K562 (cell line): ENCODE data around the gene CCDC34. TPM values are rescaled to one million over a fixed set of nuclear protein-coding genes. Genes with fewer than 3 reads are reported as not detected.
A peak's percentile ranks its signal among the peaks of the same experiment; 100 is the strongest.

ENCODE experiments used
- ATAC-seq: fragments of 200-7000 bp; cut with Tn5 transposase; 3 replicates; pipeline ENCODE4 v1.9.1; 2020; ENCODE audit warnings: moderate library complexity
- BruUV-seq: library from RNA; stranded (reverse); fragments of 400-500 nt; replicated peaks from 2 replicates; lab custom pipeline; 2021; lab: Mats Ljungman, UMichigan
- CTCF ChIA-PET: fragments of 300-600 bp; formaldehyde crosslinking; extraction: SDS; loops from one replicate; lab custom pipeline; 2021; ENCODE audit warnings: low intra/inter-chr PET ratio; lab: Yijun Ruan, JAX
- POLR2A ChIA-PET: fragments of 300-600, 350-650 bp; sonication (Branson Sonifier 250); formaldehyde crosslinking; extraction: SDS; loops from one replicate; lab custom pipeline; 2021; ENCODE audit warnings: antibody characterized with exemption, inconsistent platforms; lab: Yijun Ruan, JAX
- DNase-seq, 4 experiments: peaks; one replicate each; pipeline versions ENCODE4 v3.0.0 to v3.0.0-alpha.2; 2011 to 2018; ENCODE audit warnings: low spot score in 3 of 4, mixed read lengths in 3 of 4; ENCODE audit errors: extremely low read depth in 1 of 4
- FAIRE-seq: peaks from 2 replicates; lab custom pipeline; 2011; peaks lifted over from hg19 to GRCh38; lab: Jason Lieb, UNC
- H2AFZ ChIP-seq: 2 replicates; pipeline ENCODE4 v1.6.0; 2011; ENCODE audit warnings: low read depth, low read length, control low read depth, inconsistent platforms
- H3K27ac ChIP-seq: fragments of 200-600 bp; 3 replicates; pipeline ENCODE4 v1.8.0; 2011; ENCODE audit warnings: low read depth, mild to moderate bottlenecking, control low read depth, inconsistent platforms, low read length, moderate library complexity, mixed read lengths; ENCODE audit errors: extremely low read depth
- H3K27me3 ChIP-seq, 2 experiments: fragments of 300-600 bp in 1 of 2; 2 replicates in 1 of 2; 3 replicates in 1 of 2; pipeline versions ENCODE4 v1.6.0 to v1.8.0; 2011; ENCODE audit warnings: inconsistent platforms in 2 of 2, low read length in 2 of 2, mild to moderate bottlenecking in 1 of 2, mixed read lengths in 1 of 2, moderate library complexity in 1 of 2; ENCODE audit not compliant: control insufficient read depth in 2 of 2, insufficient read depth in 2 of 2
- H3K36me3 ChIP-seq: fragments of 300-600 bp; 3 replicates; pipeline ENCODE4 v1.8.0; 2011; ENCODE audit warnings: mild to moderate bottlenecking, low read length, inconsistent platforms; ENCODE audit not compliant: control insufficient read depth, insufficient read depth
- H3K4me1 ChIP-seq, 2 experiments: fragments of 200-600 bp in 1 of 2; replicated peaks in 1 of 2; 2 replicates in 1 of 2; 3 replicates in 1 of 2; pipeline versions ENCODE4 v1.5.1 to v1.8.0; 2011; ENCODE audit warnings: inconsistent platforms in 2 of 2, low read length in 2 of 2, mild to moderate bottlenecking in 1 of 2, mixed read lengths in 1 of 2, moderate library complexity in 1 of 2; ENCODE audit not compliant: control insufficient read depth in 2 of 2, insufficient read depth in 2 of 2
- H3K4me2 ChIP-seq: 2 replicates; pipeline ENCODE4 v1.6.1; 2011; ENCODE audit warnings: low read length, control low read depth, inconsistent platforms, mixed read lengths; ENCODE audit not compliant: insufficient read depth
- H3K4me3 ChIP-seq: fragments of 200-600 bp; sonication (generic), shearing (Covaris generic); 2 replicates; pipeline ENCODE4 v1.5.1; 2016; ENCODE audit warnings: control low read depth, inconsistent platforms
- H3K79me2 ChIP-seq: fragments of 200-600 bp; 3 replicates; pipeline ENCODE4 v1.8.0; 2011; ENCODE audit warnings: low read length, inconsistent platforms; ENCODE audit not compliant: control insufficient read depth, insufficient read depth
- H3K9ac ChIP-seq, 2 experiments: 2 replicates each; pipeline versions ENCODE4 v1.6.0 to v1.6.1; 2011; ENCODE audit warnings: low read depth in 2 of 2, low read length in 2 of 2, control low read depth in 1 of 2, inconsistent platforms in 1 of 2, mild to moderate bottlenecking in 1 of 2, mixed read lengths in 1 of 2; ENCODE audit not compliant: insufficient read depth in 1 of 2
- H3K9me1 ChIP-seq: one replicate; pipeline ENCODE4 v1.6.0; 2011; ENCODE audit warnings: inconsistent platforms, mild to moderate bottlenecking, low read length, moderate library complexity; ENCODE audit not compliant: control insufficient read depth, insufficient read depth
- H3K9me3 ChIP-seq: replicated peaks from 2 replicates; pipeline ENCODE4 v1.5.1; 2011; ENCODE audit warnings: low read depth, low read length, inconsistent platforms; ENCODE audit not compliant: control insufficient read depth, insufficient read depth
- H4K20me1 ChIP-seq: replicated peaks from 2 replicates; pipeline ENCODE4 v1.6.1; 2011; ENCODE audit warnings: low read length, inconsistent platforms, mixed read lengths; ENCODE audit not compliant: control insufficient read depth, insufficient read depth
- ARID2 ChIP-seq: fragments of 450-650 bp; IDR thresholded peaks from 2 replicates; pipeline ENCODE4 v1.6.1; 2017; ENCODE audit warnings: antibody characterized with exemption, mild to moderate bottlenecking
- HDAC6 ChIP-seq: IDR thresholded peaks from 2 replicates; pipeline ENCODE4 v1.6.1; 2012; ENCODE audit warnings: low read depth, mild to moderate bottlenecking, control low read depth, inconsistent platforms, low read length, moderate library complexity
- HDGF ChIP-seq: fragments of 450-650 bp; IDR thresholded peaks from 2 replicates; pipeline ENCODE4 v1.6.1; 2016
- HNRNPK ChIP-seq: fragments of 200-400 bp; formaldehyde crosslinking; IDR thresholded peaks from one replicate; pipeline ENCODE4 v1.6.1; 2018; ENCODE audit warnings: mild to moderate bottlenecking, low read depth, low read length; ENCODE audit not compliant: poor library complexity, severe bottlenecking
- IRF2 ChIP-seq: sonication (generic); formaldehyde crosslinking; IDR thresholded peaks from 2 replicates; pipeline ENCODE4 v1.8.1; 2022; ENCODE audit warnings: mild to moderate bottlenecking, missing genetic modification reagents
- KAT7 ChIP-seq: sonication (generic); formaldehyde crosslinking; IDR thresholded peaks from 2 replicates; pipeline ENCODE4 v1.8.0; 2022; ENCODE audit warnings: missing genetic modification reagents, mild to moderate bottlenecking, borderline replicate concordance
- MAFF ChIP-seq: IDR thresholded peaks from 2 replicates; pipeline ENCODE4 v1.6.1; 2012; ENCODE audit warnings: low read length, improper control_type of control experiment
- NELFE ChIP-seq: IDR thresholded peaks from 2 replicates; pipeline ENCODE4 v1.6.1; 2011; ENCODE audit warnings: mild to moderate bottlenecking; ENCODE audit not compliant: insufficient read depth, insufficient read length
- NR2C2 ChIP-seq, 2 experiments: fragments of 200-800 bp in 1 of 2; sonication (Bioruptor generic) in 1 of 2; sonication (generic) in 1 of 2; formaldehyde crosslinking in 1 of 2; IDR thresholded peaks; 2 replicates each; pipeline versions ENCODE4 v1.6.1 to v1.8.0; 2016 to 2022; ENCODE audit warnings: mild to moderate bottlenecking in 1 of 2, missing compliant biosample characterization in 1 of 2, missing genetic modification characterization in 1 of 2, missing genetic modification reagents in 1 of 2
- NR4A1 ChIP-seq, 2 experiments: fragments of 250-450 bp in 1 of 2; fragments of 450-650 bp in 1 of 2; sonication (Bioruptor Pico) in 1 of 2; IDR thresholded peaks; 2 replicates each; pipeline versions ENCODE4 v1.4.0 to v1.6.1; 2016 to 2020; ENCODE audit warnings: mild to moderate bottlenecking in 2 of 2, missing compliant biosample characterization in 1 of 2, missing genetic modification characterization in 1 of 2, moderate library complexity in 1 of 2
- PCBP1 ChIP-seq: fragments of 200-400 bp; formaldehyde crosslinking; IDR thresholded peaks from 2 replicates; pipeline ENCODE4 v1.6.1; 2018; ENCODE audit warnings: mild to moderate bottlenecking, low read depth, low read length; ENCODE audit not compliant: poor library complexity, severe bottlenecking
- PCBP2 ChIP-seq: fragments of 200-400 bp; formaldehyde crosslinking; IDR thresholded peaks from 2 replicates; pipeline ENCODE4 v1.6.1; 2018; ENCODE audit warnings: low read length, low read depth, mild to moderate bottlenecking, moderate library complexity; ENCODE audit not compliant: poor library complexity, severe bottlenecking
- POLR2A ChIP-seq: fragments of 450-650 bp; conservative IDR thresholded peaks from 2 replicates; pipeline ENCODE4 v1.6.1; 2016
- RFX7 ChIP-seq: fragments of 250-450 bp; sonication (Bioruptor Pico); IDR thresholded peaks from 2 replicates; pipeline ENCODE4 v1.5.1; 2021; ENCODE audit warnings: mild to moderate bottlenecking
- RHOXF2B ChIP-seq: fragments of 250-450 bp; sonication (Bioruptor Pico); conservative IDR thresholded peaks from 2 replicates; pipeline ENCODE4 v1.5.1; 2021
- SETDB1 ChIP-seq: IDR thresholded peaks from one replicate; pipeline ENCODE4 v1.6.1; 2012; ENCODE audit warnings: low read length, control low read depth, inconsistent platforms
- ZC3H4 ChIP-seq: sonication (generic); formaldehyde crosslinking; IDR thresholded peaks from 2 replicates; pipeline ENCODE4 v1.9.0; 2021; ENCODE audit warnings: missing genetic modification reagents, borderline replicate concordance
- ZNF644 ChIP-seq: fragments of 200-800 bp; sonication (Bioruptor generic); IDR thresholded peaks from 2 replicates; pipeline ENCODE4 v1.6.1; 2016; ENCODE audit warnings: low read depth, missing genetic modification characterization, missing compliant biosample characterization
- ZNF764 ChIP-seq: fragments of 250-450 bp; sonication (Bioruptor Pico); IDR thresholded peaks from 2 replicates; pipeline ENCODE4 v1.4.0; 2020; ENCODE audit warnings: low read depth, mild to moderate bottlenecking, moderate library complexity
- WGBS: fragments of 100-300 bp; shearing (Covaris generic); methylation state at CpG from one replicate; pipeline ENCODE4 v1.1.6; 2016; ENCODE audit warnings: low coverage, mixed read lengths; ENCODE audit not compliant: insufficient coverage; ENCODE audit errors: missing lambda C conversion rate; 5-methylcytosine and 5-hydroxymethylcytosine counted together
- in situ Hi-C: fragments of 300-500 bp; cut with MboI; formaldehyde crosslinking; loops from 4 replicates; pipeline ENCODE4 v1.15.0; 2018; ENCODE audit warnings: inconsistent platforms, mixed read lengths
- intact Hi-C: fragments of 100-400 bp; cut with micrococcal nuclease; formaldehyde crosslinking; loops from 2 replicates; pipeline ENCODE4 v1.14.2; 2022
- polyA plus RNA-seq, 8 experiments: library from polyadenylated mRNA; depleted of rRNA in 4 of 8; stranded (reverse) in 5 of 8; unstranded in 3 of 8; fragments of >200 nt; fragmentation: Nextera tagmentation in 2 of 8; fragmentation: Illumina TruSeq in 1 of 8; extraction: Ambion mirVana in 2 of 8; extraction: Trizol in 1 of 8; gene quantifications; 2 replicates each; pipeline versions ENCODE4 v1.2.1 to v1.2.3, GENCODE V29; 2011 to 2014; ENCODE audit warnings: inconsistent platforms in 1 of 8, missing spikeins in 1 of 8
- total RNA-seq, 7 experiments: library from RNA; depleted of rRNA in 6 of 7; stranded (reverse); fragments of >200 nt in 6 of 7; fragmentation: Illumina TruSeq in 2 of 7; extraction: Trizol in 2 of 7; gene quantifications; 2 replicates each; pipeline versions ENCODE4 v1.2.1 to v1.2.3, GENCODE V29; 2011 to 2021; ENCODE audit warnings: low replicate concordance in 1 of 7
- TF ChIP-seq, protein P1 (sequence below): fragments of 450-650 bp; formaldehyde crosslinking; IDR thresholded peaks from 2 replicates; pipeline ENCODE4 v1.4.0; 2022; ENCODE audit warnings: mild to moderate bottlenecking, moderate library complexity
- TF ChIP-seq, protein P2 (sequence below): fragments of 250-450 bp; sonication (Bioruptor Pico); IDR thresholded peaks from 2 replicates; pipeline ENCODE4 v1.8.0; 2022; ENCODE audit warnings: moderate library complexity, mild to moderate bottlenecking, inconsistent platforms

Gene CCDC34
- total and polyA plus RNA-seq, 9 of the 15 experiments (the other 6 are each of a cell fraction or from before 2014, with no cell fraction given), result 6.2 to 42.0 (median 15.7) TPM

- POLR2A ChIA-PET, result no interaction called here
- no peak overlapping the region for H3K4me2 ChIP-seq
- peaks cover 4 to 17% of the 10 kb centered on the region in 2 experiments; a peak in 3 of 5 replicates for H3K4me1 ChIP-seq
- no peak for DNase-seq
- in situ Hi-C loops, result no loop called here
- no peak overlapping the region for H3K27ac ChIP-seq
- 71% methylated on average over 5 of the region's 5 CpGs for WGBS
- FAIRE-seq, result no peak
- ATAC-seq, result no peak
- TF ChIP-seq PCBP1 (peak; percentile 70), RFX7 (CRISPR knock-in tag) (no peak), IRF2 (no peak), HDGF (no peak), RHOXF2B (no peak), ARID2 (no peak), SETDB1 (no peak), HDAC6 (no peak), PCBP2 (peak; percentile 64), MAFF (no peak), KAT7 (no peak), NR4A1 (CRISPR knock-in tag; IDR thresholded peaks at IDR 0.05) (no peak), NR4A1 (tag; IDR thresholded peaks at IDR 0.05) (no peak), POLR2A (no peak), ZNF764 (CRISPR knock-in tag) (no peak), ZC3H4 (CRISPR knock-in tag) (no peak), NR2C2 (CRISPR knock-in tag; IDR thresholded peaks at IDR 0.05) (no peak), NR2C2 (tag; IDR thresholded peaks at IDR 0.05) (no peak), ZNF644 (tag) (no peak), NELFE (no peak), HNRNPK (peak; percentile 86)
- TF ChIP-seq, protein P1, sequence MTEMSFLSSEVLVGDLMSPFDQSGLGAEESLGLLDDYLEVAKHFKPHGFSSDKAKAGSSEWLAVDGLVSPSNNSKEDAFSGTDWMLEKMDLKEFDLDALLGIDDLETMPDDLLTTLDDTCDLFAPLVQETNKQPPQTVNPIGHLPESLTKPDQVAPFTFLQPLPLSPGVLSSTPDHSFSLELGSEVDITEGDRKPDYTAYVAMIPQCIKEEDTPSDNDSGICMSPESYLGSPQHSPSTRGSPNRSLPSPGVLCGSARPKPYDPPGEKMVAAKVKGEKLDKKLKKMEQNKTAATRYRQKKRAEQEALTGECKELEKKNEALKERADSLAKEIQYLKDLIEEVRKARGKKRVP (CRISPR knock-in tag), result no peak
- TF ChIP-seq, protein P2, sequence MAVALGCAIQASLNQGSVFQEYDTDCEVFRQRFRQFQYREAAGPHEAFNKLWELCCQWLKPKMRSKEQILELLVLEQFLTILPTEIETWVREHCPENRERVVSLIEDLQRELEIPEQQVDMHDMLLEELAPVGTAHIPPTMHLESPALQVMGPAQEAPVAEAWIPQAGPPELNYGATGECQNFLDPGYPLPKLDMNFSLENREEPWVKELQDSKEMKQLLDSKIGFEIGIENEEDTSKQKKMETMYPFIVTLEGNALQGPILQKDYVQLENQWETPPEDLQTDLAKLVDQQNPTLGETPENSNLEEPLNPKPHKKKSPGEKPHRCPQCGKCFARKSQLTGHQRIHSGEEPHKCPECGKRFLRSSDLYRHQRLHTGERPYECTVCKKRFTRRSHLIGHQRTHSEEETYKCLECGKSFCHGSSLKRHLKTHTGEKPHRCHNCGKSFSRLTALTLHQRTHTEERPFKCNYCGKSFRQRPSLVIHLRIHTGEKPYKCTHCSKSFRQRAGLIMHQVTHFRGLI (CRISPR knock-in tag), result no peak
- TF ChIP-seq, all 486 proteins: peak for 3
- no TSS peak for BruUV-seq
- H3K9me3 ChIP-seq, result no peaks in the 10 kb centered on the region
- H3K79me2 ChIP-seq, result peaks cover 2% of the 10 kb centered on the region; the same call in 1 of the 3 replicates
- H3K4me3 ChIP-seq, result no peak overlapping the region
- intact Hi-C loops, result no loop called here
- H3K9me1 ChIP-seq, result no peaks in the 10 kb centered on the region
- H3K36me3 ChIP-seq, result peaks cover 2% of the 10 kb centered on the region; the same call in 1 of the 3 replicates
- H3K9ac ChIP-seq, result no peak overlapping the region
- no peak overlapping the region for H2AFZ ChIP-seq
- no peaks in the 10 kb centered on the region for H3K27me3 ChIP-seq
- CTCF ChIA-PET, result no interaction called here
- no peaks in the 10 kb centered on the region for H4K20me1 ChIP-seq
These were observed 6.3 kb downstream of the CCDC34 start for GRCh38 chr11:27356624-27357222.
